ENCODE results near the gene NSUN4.

- TF ChIP-seq CTCF (IDR thresholded peaks at IDR 0.05) (no peak), POLR2A (IDR thresholded peaks at IDR 0.05) (no peak)
Measured at GRCh38 chr1:46364612-46365011, 24.0 kb downstream of the NSUN4 start.

Data from ovary (tissue), 3 donors.